Adipocyte (in vitro differentiated cells): Measurements from ENCODE around the gene PRKCE.
A peak's percentile ranks its signal among the peaks of the same experiment; 100 is the strongest.

ENCODE experiments used
- DNase-seq: peaks from one replicate; pipeline ENCODE4 v3.0.0-alpha.2; 2015; ENCODE audit warnings: low read depth
- H3K27me3 ChIP-seq: replicated peaks from 2 replicates; pipeline ENCODE4 v1.7.0; 2013; ENCODE audit warnings: mild to moderate bottlenecking, low read length, moderate library complexity; ENCODE audit not compliant: control insufficient read depth, insufficient read depth
- H3K36me3 ChIP-seq: 2 replicates; pipeline ENCODE4 v1.7.0; 2013; ENCODE audit warnings: low read length, mild to moderate bottlenecking, moderate library complexity; ENCODE audit not compliant: control insufficient read depth, insufficient read depth, severe bottlenecking
- H3K4me1 ChIP-seq: 2 replicates; pipeline ENCODE4 v1.7.0; 2013; ENCODE audit warnings: mild to moderate bottlenecking, low read length, moderate library complexity; ENCODE audit not compliant: control insufficient read depth, insufficient read depth
- H3K4me3 ChIP-seq: 2 replicates; pipeline ENCODE4 v1.7.0; 2013; ENCODE audit warnings: mild to moderate bottlenecking, low read length, moderate library complexity
- H3K9ac ChIP-seq: 2 replicates; pipeline ENCODE4 v1.7.0; 2013; ENCODE audit warnings: mild to moderate bottlenecking, low read length, moderate library complexity
- H3K9me3 ChIP-seq: 2 replicates; pipeline ENCODE4 v1.7.0; 2013; ENCODE audit warnings: mild to moderate bottlenecking, low read length, moderate library complexity; ENCODE audit not compliant: control insufficient read depth

PRKCE gene

GRCh38 chr2:45616658-45617411 is 34.6 kb upstream of the PRKCE start:
- no peak overlapping the region for H3K4me3 ChIP-seq
- H3K27me3 ChIP-seq, result no peaks in the 10 kb centered on the region
- DNase-seq, result peak; percentile 68
- H3K9me3 ChIP-seq, result no peaks in the 10 kb centered on the region
- no peak overlapping the region for H3K9ac ChIP-seq
- H3K4me1 ChIP-seq, result peaks cover 49% of the 10 kb centered on the region
- no peaks in the 10 kb centered on the region for H3K36me3 ChIP-seq

- Histone ChIP-seq H3K27me3 (no peaks in the 10 kb centered on the region), H3K9ac (no peak overlapping the region), H3K4me3 (no peak overlapping the region), H3K36me3 (no peaks in the 10 kb centered on the region), H3K9me3 (no peaks in the 10 kb centered on the region), H3K4me1 (peaks cover 42% of the 10 kb centered on the region)
- DNase-seq, result no peak
Measured at GRCh38 chr2:45617496-45617895, 34.0 kb upstream of the PRKCE start.

DNA sequence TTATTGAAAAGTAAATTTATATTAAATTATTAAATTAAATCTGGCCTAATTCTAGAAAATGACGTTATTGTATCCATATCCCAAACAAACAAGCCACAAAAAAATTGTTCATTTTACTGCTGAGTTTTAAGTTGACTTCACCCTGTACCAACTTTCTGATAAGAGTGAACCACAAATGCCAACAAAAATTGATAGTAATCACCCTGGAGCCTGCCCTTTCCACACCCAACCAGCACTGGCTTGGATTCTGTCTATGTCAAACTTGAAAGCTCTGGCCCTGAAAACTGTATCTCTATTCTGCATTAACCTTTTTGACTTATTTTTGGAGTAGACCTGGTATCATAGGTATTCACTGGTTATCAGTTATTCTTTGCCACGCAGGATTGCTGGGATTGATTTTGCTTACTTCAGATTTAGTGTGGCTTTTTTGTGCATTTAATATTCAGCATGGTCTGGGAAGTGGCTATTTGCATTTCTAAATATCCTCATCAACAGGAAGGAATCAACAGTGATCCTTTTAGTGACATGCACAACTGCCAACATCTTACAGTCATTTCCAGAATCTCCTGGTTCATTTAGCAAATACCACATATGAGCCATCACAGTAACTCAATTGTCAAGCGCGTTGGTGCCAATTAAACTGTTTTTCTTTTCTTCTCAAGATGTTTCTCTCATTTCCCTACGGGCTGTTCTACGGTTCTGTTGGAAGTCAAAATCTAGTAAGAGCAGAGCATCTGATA is 29.0 kb upstream of the PRKCE start:
- Histone ChIP-seq H3K4me1 (no peaks in the 10 kb centered on the region), H3K4me3 (no peak overlapping the region), H3K9ac (no peak overlapping the region), H3K27me3 (no peaks in the 10 kb centered on the region), H3K9me3 (no peaks in the 10 kb centered on the region), H3K36me3 (no peaks in the 10 kb centered on the region)
- no peak for DNase-seq

DNA sequence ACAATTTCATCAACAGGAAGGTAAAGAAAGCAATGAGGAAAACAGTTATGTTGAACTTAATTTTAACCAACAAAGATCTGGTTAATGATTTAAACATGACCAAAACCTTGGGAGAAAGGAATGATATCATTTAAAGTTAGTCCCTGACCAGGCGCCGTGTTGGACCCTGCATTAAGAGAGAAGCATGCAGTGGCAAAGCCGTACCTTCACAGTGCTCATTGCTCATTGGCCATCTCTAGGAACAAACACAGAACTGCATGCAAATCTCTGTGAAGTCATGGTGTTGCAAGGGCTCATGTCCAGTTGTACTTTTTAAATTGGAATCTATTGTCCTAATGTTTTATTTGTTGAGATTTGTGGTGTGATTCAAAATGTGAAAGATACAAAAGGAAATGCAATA is 28.4 kb upstream of the PRKCE start:
- DNase-seq, result no peak
- no peaks in the 10 kb centered on the region for H3K4me1 ChIP-seq
- no peak overlapping the region for H3K4me3 ChIP-seq
- no peaks in the 10 kb centered on the region for H3K9me3 ChIP-seq
- no peaks in the 10 kb centered on the region for H3K27me3 ChIP-seq
- no peaks in the 10 kb centered on the region for H3K36me3 ChIP-seq
- H3K9ac ChIP-seq, result no peak overlapping the region

GRCh38 chr2:45625824-45626223 is 25.7 kb upstream of the PRKCE start:
- H3K4me1 ChIP-seq, result no peaks in the 10 kb centered on the region
- no peak overlapping the region for H3K9ac ChIP-seq
- H3K36me3 ChIP-seq, result no peaks in the 10 kb centered on the region
- H3K4me3 ChIP-seq, result no peak overlapping the region
- H3K9me3 ChIP-seq, result no peaks in the 10 kb centered on the region
- no peak for DNase-seq
- no peaks in the 10 kb centered on the region for H3K27me3 ChIP-seq

DNA sequence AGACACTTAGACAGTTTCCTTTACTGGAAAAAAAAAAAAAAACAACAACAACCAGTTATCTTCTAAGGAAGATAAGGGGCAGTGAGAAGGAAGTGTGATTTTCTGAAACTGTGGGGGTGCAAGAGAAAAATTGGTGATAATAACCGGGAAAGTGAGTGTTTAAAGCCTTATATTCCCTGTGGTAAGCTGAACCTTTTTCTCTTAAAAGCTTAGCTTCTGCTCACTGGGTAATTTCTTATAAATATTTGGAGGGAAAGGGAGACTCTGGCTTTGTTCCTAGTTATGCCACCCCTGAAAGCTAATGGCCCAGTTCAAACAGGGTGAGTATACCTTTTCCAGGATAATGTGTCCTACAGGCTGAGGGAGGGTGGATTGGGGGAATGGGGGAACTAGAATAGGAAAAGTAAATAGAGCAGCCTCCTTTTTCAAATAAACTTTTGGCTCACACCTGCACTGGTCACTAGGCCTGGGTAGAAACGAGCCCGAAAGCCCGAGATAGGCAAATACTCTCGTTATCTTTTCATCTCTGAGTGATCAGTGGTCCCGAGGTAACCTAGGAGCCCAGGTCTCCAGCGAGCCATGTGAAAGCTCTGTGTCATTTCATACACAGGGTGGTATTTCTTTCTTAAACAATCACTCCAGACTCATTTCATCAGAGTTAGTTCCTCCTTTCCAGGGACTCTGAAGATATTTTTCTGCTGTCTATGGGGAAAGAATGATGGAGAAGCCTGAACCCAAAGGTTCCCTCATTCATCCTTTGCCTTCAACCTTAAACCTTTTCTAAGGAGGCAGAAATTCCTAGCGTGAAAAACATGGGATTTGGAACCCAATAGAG is 24.9 kb upstream of the PRKCE start:
- Histone ChIP-seq H3K9me3 (no peaks in the 10 kb centered on the region), H3K27me3 (no peaks in the 10 kb centered on the region), H3K9ac (no peak overlapping the region), H3K36me3 (no peaks in the 10 kb centered on the region), H3K4me3 (no peak overlapping the region), H3K4me1 (no peaks in the 10 kb centered on the region)
- no peak for DNase-seq

DNA sequence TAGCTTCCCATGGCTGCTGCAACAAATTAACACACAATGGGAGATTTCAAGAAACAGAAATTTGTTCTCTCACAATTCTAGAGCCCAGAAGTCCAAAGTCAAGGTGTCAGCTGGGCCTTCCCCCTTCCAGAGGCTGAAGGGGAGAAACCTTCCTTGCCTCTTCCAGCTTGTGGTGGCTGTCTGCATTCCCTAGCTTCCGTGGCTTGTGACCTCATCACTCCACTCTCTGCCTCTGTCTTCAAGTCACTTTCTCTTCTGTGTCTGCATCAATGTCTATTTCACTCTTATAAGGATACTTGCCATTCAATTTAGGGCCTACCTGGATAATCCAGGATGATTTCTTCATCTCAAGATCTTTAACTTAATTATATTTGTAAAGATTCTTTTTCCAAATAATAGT is 23.6 kb upstream of the PRKCE start:
- no peaks in the 10 kb centered on the region for H3K4me1 ChIP-seq
- H3K9ac ChIP-seq, result no peak overlapping the region
- no peaks in the 10 kb centered on the region for H3K36me3 ChIP-seq
- no peak overlapping the region for H3K4me3 ChIP-seq
- H3K27me3 ChIP-seq, result no peaks in the 10 kb centered on the region
- H3K9me3 ChIP-seq, result no peaks in the 10 kb centered on the region
- DNase-seq, result peak; percentile 41

DNA sequence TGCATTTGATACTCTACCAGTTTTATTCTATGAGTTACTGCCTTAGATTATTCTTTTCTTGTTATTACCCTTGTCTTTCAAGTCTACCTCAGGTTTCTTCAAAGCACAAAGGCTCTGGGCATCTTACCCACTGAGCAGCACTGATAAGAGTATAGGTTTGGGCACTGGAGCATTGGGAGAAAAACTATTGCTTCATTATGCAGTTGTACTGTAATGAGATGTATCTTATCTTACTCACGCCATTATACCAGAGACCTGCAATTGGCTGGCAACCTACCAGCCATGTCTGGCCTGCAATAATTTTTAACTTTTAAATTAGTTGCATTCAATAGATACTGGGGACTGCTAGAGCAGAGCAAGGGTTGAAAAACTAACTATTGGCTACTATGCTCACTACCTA is 21.5 kb upstream of the PRKCE start:
- Histone ChIP-seq H3K4me3 (no peak overlapping the region), H3K9ac (no peak overlapping the region), H3K27me3 (no peaks in the 10 kb centered on the region), H3K4me1 (no peaks in the 10 kb centered on the region), H3K9me3 (no peaks in the 10 kb centered on the region), H3K36me3 (no peaks in the 10 kb centered on the region)
- DNase-seq, result no peak

DNA sequence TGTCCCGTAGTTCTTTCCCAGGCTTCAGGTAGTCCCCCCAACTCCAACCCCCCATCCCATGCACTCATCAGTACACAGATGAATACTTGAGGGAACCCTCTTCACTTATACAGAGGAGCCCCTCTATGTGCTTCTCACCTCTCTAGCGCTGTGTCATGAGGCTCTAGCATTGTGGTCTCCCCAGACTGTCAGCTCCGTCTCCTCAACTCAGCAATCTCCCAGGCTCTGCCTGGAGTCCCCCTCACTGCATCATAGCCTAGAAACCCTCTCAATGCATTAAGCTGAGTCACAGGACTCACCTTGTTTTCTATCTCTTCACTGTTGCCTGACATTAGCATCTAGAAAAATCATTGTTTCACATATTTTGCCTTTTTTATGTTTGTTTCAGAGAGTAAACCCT is 20.2 kb upstream of the PRKCE start:
- no peak for DNase-seq
- Histone ChIP-seq H3K27me3 (no peaks in the 10 kb centered on the region), H3K4me3 (no peak overlapping the region), H3K4me1 (no peaks in the 10 kb centered on the region), H3K36me3 (no peaks in the 10 kb centered on the region), H3K9ac (no peak overlapping the region), H3K9me3 (no peaks in the 10 kb centered on the region)

GRCh38 chr2:45631955-45632354 is 19.5 kb upstream of the PRKCE start:
- no peaks in the 10 kb centered on the region for H3K9me3 ChIP-seq
- H3K4me1 ChIP-seq, result no peaks in the 10 kb centered on the region
- H3K4me3 ChIP-seq, result no peak overlapping the region
- H3K9ac ChIP-seq, result no peak overlapping the region
- H3K27me3 ChIP-seq, result no peaks in the 10 kb centered on the region
- no peaks in the 10 kb centered on the region for H3K36me3 ChIP-seq
- no peak for DNase-seq

- Histone ChIP-seq H3K4me3 (no peak overlapping the region), H3K9ac (no peak overlapping the region), H3K36me3 (no peaks in the 10 kb centered on the region), H3K27me3 (peaks cover 13% of the 10 kb centered on the region), H3K4me1 (no peaks in the 10 kb centered on the region), H3K9me3 (no peaks in the 10 kb centered on the region)
- no peak for DNase-seq
Measured at GRCh38 chr2:45634223-45634622, 17.3 kb upstream of the PRKCE start.
